DND-41 (cell line): ENCODE results near the gene EPN1.

Experiments used
- ATAC-seq: fragments of 200-7000 bp; cut with Tn5 transposase; 3 replicates; pipeline ENCODE4 v1.9.1; 2021; ENCODE audit warnings: low read depth; ENCODE audit not compliant: insufficient read depth
- DNase-seq: peaks from one replicate; pipeline ENCODE4 v3.0.0-alpha.2; 2020
- H2AFZ ChIP-seq: 2 replicates; pipeline ENCODE4 v1.6.0; 2012; ENCODE audit warnings: low read depth, low read length
- H3K27ac ChIP-seq: 2 replicates; pipeline ENCODE4 v1.5.1; 2012; ENCODE audit warnings: low read length, inconsistent platforms
- H3K27me3 ChIP-seq: fragments of 200-600 bp; sonication (generic); 2 replicates; pipeline ENCODE4 v1.6.0; 2012; ENCODE audit warnings: low read length, mild to moderate bottlenecking, inconsistent platforms; ENCODE audit not compliant: insufficient read depth, poor library complexity
- H3K36me3 ChIP-seq: 2 replicates; pipeline ENCODE4 v1.5.1; 2012; ENCODE audit warnings: low read length, inconsistent platforms; ENCODE audit not compliant: insufficient read depth
- H3K4me1 ChIP-seq: 2 replicates; pipeline ENCODE4 v1.5.1; 2012; ENCODE audit warnings: mild to moderate bottlenecking, low read length; ENCODE audit not compliant: insufficient read depth
- H3K4me2 ChIP-seq: 2 replicates; pipeline ENCODE4 v1.6.0; 2012; ENCODE audit warnings: mild to moderate bottlenecking, moderate library complexity, low read length, inconsistent platforms; ENCODE audit not compliant: insufficient read depth
- H3K4me3 ChIP-seq, 2 experiments: fragments of 200-600 bp in 1 of 2; shearing (Covaris generic) in 1 of 2; 2 replicates each; pipeline ENCODE4 v1.5.1; 2012 to 2016; ENCODE audit warnings: inconsistent platforms in 2 of 2, low read length in 2 of 2, mild to moderate bottlenecking in 2 of 2, low read depth in 1 of 2, moderate library complexity in 1 of 2
- H3K79me2 ChIP-seq: 2 replicates; pipeline ENCODE4 v1.6.0; 2012; ENCODE audit warnings: low read length, inconsistent platforms; ENCODE audit not compliant: insufficient read depth
- H3K9ac ChIP-seq: 2 replicates; pipeline ENCODE4 v1.6.0; 2012; ENCODE audit warnings: low read depth, mild to moderate bottlenecking, inconsistent platforms, low read length, moderate library complexity
- H3K9me3 ChIP-seq: 2 replicates; pipeline ENCODE4 v1.5.1; 2012; ENCODE audit warnings: low read length, moderate library complexity, mild to moderate bottlenecking, inconsistent platforms; ENCODE audit not compliant: insufficient read depth, severe bottlenecking
- H4K20me1 ChIP-seq: 2 replicates; pipeline ENCODE4 v1.6.0; 2012; ENCODE audit warnings: low read length; ENCODE audit not compliant: insufficient read depth
- EZH2 ChIP-seq: IDR thresholded peaks from 3 replicates; pipeline ENCODE4 v1.6.1; 2012; ENCODE audit warnings: borderline replicate concordance, low read depth, mild to moderate bottlenecking, moderate library complexity, low read length, inconsistent platforms; ENCODE audit not compliant: severe bottlenecking
- TF ChIP-seq, protein P1 (sequence below): IDR thresholded peaks from 2 replicates; pipeline ENCODE4 v1.5.1; 2012; ENCODE audit warnings: borderline replicate concordance, low read length, moderate library complexity, mild to moderate bottlenecking; ENCODE audit not compliant: poor library complexity, severe bottlenecking; ENCODE audit errors: extremely low read depth

EPN1 gene

DNA sequence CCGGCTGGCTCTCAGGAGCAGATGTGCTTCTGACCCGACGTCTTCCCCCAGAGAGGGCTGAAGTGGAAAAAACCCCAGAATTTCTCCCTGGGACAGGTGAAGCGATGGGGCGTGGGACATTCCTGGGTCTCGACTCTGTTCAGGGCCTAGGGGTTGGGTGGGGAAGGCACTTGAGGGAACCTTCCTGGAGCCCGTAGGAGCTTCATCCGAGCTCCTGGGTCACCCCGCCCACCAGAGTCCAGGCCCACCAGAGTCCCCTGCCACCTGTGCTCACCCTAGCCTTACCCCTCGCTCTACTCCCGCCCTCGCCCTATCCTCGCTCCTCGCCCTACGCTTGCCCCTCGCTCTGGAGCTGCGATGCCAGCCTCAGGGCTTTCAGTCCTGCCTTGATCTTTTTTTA is 23.2 kb downstream of the EPN1 start:
- TF ChIP-seq, protein P1, sequence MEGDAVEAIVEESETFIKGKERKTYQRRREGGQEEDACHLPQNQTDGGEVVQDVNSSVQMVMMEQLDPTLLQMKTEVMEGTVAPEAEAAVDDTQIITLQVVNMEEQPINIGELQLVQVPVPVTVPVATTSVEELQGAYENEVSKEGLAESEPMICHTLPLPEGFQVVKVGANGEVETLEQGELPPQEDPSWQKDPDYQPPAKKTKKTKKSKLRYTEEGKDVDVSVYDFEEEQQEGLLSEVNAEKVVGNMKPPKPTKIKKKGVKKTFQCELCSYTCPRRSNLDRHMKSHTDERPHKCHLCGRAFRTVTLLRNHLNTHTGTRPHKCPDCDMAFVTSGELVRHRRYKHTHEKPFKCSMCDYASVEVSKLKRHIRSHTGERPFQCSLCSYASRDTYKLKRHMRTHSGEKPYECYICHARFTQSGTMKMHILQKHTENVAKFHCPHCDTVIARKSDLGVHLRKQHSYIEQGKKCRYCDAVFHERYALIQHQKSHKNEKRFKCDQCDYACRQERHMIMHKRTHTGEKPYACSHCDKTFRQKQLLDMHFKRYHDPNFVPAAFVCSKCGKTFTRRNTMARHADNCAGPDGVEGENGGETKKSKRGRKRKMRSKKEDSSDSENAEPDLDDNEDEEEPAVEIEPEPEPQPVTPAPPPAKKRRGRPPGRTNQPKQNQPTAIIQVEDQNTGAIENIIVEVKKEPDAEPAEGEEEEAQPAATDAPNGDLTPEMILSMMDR: no peak
- no peak for TF ChIP-seq EZH2
- no peak overlapping the region for H3K4me2 ChIP-seq
- ATAC-seq (no peak), DNase-seq (no peak)
- H3K4me1 ChIP-seq: no peaks in the 10 kb centered on the region
- H2AFZ ChIP-seq: no peak overlapping the region
- no peak overlapping the region for H3K9ac ChIP-seq
- H4K20me1 ChIP-seq: no peaks in the 10 kb centered on the region
- H3K9me3 ChIP-seq: no peaks in the 10 kb centered on the region
- H3K36me3 ChIP-seq: peaks cover 55% of the 10 kb centered on the region
- H3K79me2 ChIP-seq: no peaks in the 10 kb centered on the region
- no peaks in the 10 kb centered on the region for H3K27me3 ChIP-seq
- no peak overlapping the region for H3K4me3 ChIP-seq
- no peak overlapping the region for H3K27ac ChIP-seq

DNA sequence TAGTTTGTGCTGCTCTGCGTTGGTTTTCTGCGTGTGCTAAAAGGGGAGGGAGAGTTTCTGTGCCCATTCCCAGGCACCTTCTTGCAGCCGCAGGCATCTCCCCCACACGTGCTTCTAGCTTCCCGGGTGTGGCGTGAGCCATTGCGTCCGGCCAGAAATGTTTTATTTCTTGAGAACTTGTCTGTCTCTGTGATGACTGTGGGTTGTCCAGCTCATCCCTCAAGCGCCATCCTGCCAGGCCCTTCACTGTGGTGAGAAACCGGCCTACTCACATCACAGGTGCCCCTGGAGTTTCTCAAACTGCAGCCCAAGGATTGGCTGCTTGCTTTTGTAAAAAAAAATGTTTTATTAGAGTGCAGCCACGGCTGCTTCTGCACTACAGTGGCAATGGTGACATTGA is 24.2 kb downstream of the EPN1 start:
- TF ChIP-seq, protein P1: no peak
- no peak for TF ChIP-seq EZH2
- Histone ChIP-seq H3K27me3 (no peaks in the 10 kb centered on the region), H4K20me1 (no peaks in the 10 kb centered on the region), H3K4me1 (no peaks in the 10 kb centered on the region), H3K9me3 (no peaks in the 10 kb centered on the region), H3K4me3 (no peak overlapping the region), H3K79me2 (no peaks in the 10 kb centered on the region), H3K27ac (no peak overlapping the region), H3K4me2 (no peak overlapping the region), H3K9ac (no peak overlapping the region), H3K36me3 (peaks cover 52% of the 10 kb centered on the region), H2AFZ (no peak overlapping the region)
- DNase-seq (no peak), ATAC-seq (no peak)

DNA sequence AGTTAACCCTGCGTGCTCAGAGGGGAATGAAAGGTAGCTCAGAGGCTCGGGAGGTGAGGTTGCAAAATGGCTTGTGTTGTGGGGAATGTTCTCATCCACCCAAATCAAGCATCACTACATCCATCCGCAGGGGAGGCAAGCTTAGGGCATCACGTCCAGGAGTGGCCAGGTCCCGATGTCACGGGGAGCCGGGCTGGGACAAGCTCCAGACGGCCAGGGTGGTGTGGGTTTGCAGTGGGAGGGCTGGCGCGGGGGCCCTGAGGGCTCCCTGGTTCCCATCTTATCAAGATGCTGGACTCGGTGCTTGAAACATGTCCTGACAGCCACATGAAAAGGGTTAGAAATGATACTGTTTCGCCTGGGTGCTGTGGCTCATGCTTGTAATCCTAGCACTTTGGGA is 25.8 kb downstream of the EPN1 start:
- H3K27me3 ChIP-seq: no peaks in the 10 kb centered on the region
- no peak for ATAC-seq
- H3K4me1 ChIP-seq: no peaks in the 10 kb centered on the region
- H3K9ac ChIP-seq: no peak overlapping the region
- no peak for TF ChIP-seq EZH2
- TF ChIP-seq, protein P1: no peak
- H3K79me2 ChIP-seq: no peaks in the 10 kb centered on the region
- peaks cover 41% of the 10 kb centered on the region for H3K36me3 ChIP-seq
- H4K20me1 ChIP-seq: no peaks in the 10 kb centered on the region
- DNase-seq: no peak
- no peaks in the 10 kb centered on the region for H3K9me3 ChIP-seq
- H3K27ac ChIP-seq: no peak overlapping the region
- H2AFZ ChIP-seq: no peak overlapping the region
- no peak overlapping the region for H3K4me2 ChIP-seq
- no peak overlapping the region for H3K4me3 ChIP-seq

DNA sequence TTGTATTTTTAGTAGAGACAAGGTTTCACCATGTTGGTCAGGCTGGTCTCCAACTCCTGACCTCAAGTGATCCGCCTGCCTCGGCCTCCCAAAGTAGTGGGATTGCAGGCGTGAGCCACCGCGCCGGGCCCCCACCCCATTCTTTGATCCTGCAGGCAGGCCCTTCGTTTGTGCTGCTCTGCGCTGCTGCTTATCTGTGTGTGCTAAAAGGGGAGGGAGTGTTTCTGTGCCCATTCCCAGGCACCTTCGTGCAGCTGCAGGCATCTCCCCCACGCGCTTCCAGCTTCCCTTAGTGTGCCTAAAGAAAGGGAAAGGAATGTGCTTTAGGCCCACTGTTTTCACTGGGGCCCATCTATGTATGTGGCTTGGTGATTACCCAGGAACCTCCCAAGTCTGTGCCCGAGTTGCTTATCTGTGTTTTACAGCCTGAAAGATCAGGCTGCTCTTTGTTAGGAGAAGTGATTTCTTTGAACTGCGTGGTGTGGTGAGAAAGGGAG is 27.2 kb downstream of the EPN1 start:
- TF ChIP-seq, protein P1: no peak
- no peak for TF ChIP-seq EZH2
- H2AFZ ChIP-seq: no peak overlapping the region
- no peaks in the 10 kb centered on the region for H3K27me3 ChIP-seq
- H3K27ac ChIP-seq: no peak overlapping the region
- no peak overlapping the region for H3K4me2 ChIP-seq
- H3K4me3 ChIP-seq: no peak overlapping the region
- no peaks in the 10 kb centered on the region for H3K79me2 ChIP-seq
- H4K20me1 ChIP-seq: no peaks in the 10 kb centered on the region
- ATAC-seq: no peak
- H3K9ac ChIP-seq: no peak overlapping the region
- DNase-seq: no peak
- H3K36me3 ChIP-seq: peaks cover 29% of the 10 kb centered on the region
- no peaks in the 10 kb centered on the region for H3K4me1 ChIP-seq
- no peaks in the 10 kb centered on the region for H3K9me3 ChIP-seq
